Effector CD4-positive, alpha-beta T cell (primary cell): Measurements from ENCODE around the gene KIF23.
"Not testable (repeated sequence)": the region's sequence is repeated elsewhere in the genome, so short reads cannot be mapped to it uniquely, and the experiment has no call there.

ENCODE experiments used
- DNase-seq: peaks from one replicate; pipeline ENCODE4 v3.0.0-alpha.2; 2020

The KIF23 gene

GRCh38 chr15:69439623-69440022 lies 25.5 kb downstream of the KIF23 start:
- DNase-seq: no peak

- no peak for DNase-seq
These were observed 29.0 kb downstream of the KIF23 start for GRCh38 chr15:69443032-69443611.

- no peak for DNase-seq
These were observed 30.5 kb downstream of the KIF23 start for GRCh38 chr15:69444686-69445085.

- DNase-seq: no peak
These were observed 32.8 kb downstream of the KIF23 start for GRCh38 chr15:69446953-69447352.

- not testable (repeated sequence) for DNase-seq
These were observed 36.1 kb downstream of the KIF23 start for GRCh38 chr15:69450221-69450620.

GRCh38 chr15:69450968-69451695 lies 37.0 kb downstream of the KIF23 start:
- DNase-seq: no peak

GRCh38 chr15:69451951-69452691 lies 38.0 kb downstream of the KIF23 start:
- DNase-seq: no peak

GRCh38 chr15:69452692-69453521 lies 38.8 kb downstream of the KIF23 start, which contains the start of gene RPLP1:
Gene RPLP1, plus strand, starts transcription at chr15:69452818. Its CDS starts 131 bp downstream, at chr15:69452949.
- peak; percentile 94 for DNase-seq

- no peak for DNase-seq
These were observed 40.8 kb downstream of the KIF23 start for GRCh38 chr15:69454953-69455352.

- DNase-seq: no peak
These were observed 42.3 kb downstream of the KIF23 start for GRCh38 chr15:69456208-69457166.

- DNase-seq: no peak
These were observed 43.4 kb downstream of the KIF23 start for GRCh38 chr15:69457304-69458280.

GRCh38 chr15:69459066-69459465 lies 44.9 kb downstream of the KIF23 start:
- no peak for DNase-seq

- no peak for DNase-seq
These were observed 46.3 kb downstream of the KIF23 start for GRCh38 chr15:69460481-69460880.

- no peak for DNase-seq
These were observed 47.9 kb downstream of the KIF23 start for GRCh38 chr15:69462030-69462492.

- peak; percentile 87 for DNase-seq
These were observed 48.5 kb downstream of the KIF23 start for GRCh38 chr15:69462493-69463181.

GRCh38 chr15:69463182-69463756 lies 49.1 kb downstream of the KIF23 start:
- no peak for DNase-seq

GRCh38 chr15:69465253-69465652 lies 51.1 kb downstream of the KIF23 start:
- no peak for DNase-seq

- DNase-seq: no peak
These were observed 52.6 kb downstream of the KIF23 start for GRCh38 chr15:69466733-69467132.

GRCh38 chr15:69467636-69468035 lies 53.5 kb downstream of the KIF23 start:
- DNase-seq: no peak
